HG02588 (cell line): Measurements from ENCODE around the gene MCF2L2.

ENCODE experiments used
- ATAC-seq: cut with Tn5 transposase; IDR thresholded peaks from one replicate; pipeline ENCODE4 v1.9.1; 2021; ENCODE audit warnings: mild to moderate bottlenecking, moderate library complexity; ENCODE audit not compliant: unreplicated experiment

MCF2L2 gene

DNA sequence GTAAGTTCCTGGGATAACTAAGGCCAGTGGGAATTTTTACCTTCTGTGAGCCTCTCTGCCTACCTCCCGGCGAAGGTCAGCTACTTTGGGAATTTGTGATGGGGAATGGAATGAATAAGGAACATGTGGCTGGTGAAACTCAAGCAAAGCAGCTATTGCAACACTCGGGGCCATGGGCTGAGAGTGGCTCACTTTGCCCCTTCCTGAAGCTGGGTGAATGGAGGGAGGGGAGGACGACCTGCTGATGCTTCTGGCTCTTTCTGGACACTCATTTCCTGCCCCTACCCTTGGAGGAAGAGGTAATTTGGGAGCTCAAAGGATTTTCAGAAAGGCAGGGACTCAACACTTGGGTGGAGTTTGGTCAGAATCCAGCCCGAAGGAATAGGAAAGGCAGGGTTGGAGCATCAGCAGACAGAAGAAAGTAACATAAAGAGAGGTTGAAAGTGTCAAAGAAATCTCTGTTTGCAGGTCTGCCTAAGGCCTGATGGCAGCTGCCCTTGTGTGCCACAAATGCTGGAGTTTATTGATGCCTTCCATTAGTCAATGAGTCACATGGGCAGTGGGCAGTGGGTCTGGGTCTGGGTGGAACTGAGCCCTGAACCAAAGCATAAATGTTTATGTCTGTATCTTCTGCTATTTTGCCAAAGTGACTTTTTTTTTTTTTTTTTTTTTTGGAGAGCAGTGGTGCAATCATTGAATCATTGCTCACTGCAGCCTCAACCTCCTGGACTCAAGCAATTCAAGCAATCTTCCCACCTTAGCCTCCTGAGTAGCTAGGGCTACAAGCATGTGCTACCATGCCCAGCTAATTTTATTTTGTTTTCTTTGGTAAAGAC, 278.3 kb downstream of the MCF2L2 start:
- ATAC-seq, result no peak

DNA sequence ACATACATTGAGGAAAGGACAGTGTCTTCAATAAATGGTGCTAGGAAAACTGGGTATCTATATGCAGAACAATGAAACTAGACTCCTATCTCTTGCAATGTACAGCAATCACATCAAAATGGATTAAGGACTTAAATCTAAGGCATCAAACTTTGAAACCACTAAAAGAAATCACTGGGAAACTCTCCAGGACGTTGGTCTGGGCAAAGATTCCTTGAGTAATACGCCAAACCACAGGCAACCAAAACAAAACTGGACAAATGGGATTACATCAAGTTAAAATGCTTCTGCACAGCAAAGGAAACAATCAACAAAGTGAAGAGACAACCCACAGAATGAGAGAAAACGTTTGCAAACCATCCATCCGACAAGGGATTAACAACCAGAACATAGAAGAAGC, 280.4 kb downstream of the MCF2L2 start:
- ATAC-seq, result no peak

DNA sequence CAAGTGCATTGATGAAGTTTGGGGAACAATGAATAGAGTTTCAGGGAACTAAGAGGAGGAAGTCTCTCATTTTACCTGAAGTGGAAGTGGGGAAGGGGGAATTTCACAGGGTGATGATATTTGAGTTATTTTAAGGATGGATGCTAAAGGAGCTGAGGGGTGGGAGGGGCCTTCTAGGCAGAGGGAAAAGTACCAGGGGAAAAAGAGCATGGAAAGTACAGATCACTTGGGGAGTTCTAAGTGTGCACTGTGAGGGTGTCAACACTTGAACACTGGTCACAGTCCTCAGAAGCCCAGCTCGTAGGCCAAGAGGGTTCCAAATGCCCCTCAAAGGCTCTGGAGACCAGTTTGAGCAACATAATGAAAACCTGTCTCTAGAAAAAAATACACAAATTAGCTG, 284.1 kb downstream of the MCF2L2 start:
- no peak for ATAC-seq

DNA sequence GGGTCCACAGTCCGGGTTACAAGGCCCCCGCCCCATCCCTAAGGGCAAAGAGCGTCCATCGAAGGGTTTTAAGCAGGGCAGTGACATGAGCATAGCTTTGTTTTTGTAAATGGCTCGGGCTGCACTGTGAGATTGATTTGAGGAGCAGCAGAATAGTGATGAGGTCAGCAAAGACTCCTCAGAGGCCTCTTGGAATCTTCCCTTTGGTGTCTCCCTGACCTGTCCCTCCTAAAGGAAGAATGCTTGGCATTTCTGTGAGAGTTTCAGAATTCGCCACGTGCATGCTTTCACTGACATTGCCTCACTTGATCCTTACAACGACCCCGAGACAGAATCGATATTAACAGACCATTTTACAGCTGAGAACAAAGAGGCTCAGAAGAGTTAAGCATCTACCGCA, 286.2 kb downstream of the MCF2L2 start:
- no peak for ATAC-seq

DNA sequence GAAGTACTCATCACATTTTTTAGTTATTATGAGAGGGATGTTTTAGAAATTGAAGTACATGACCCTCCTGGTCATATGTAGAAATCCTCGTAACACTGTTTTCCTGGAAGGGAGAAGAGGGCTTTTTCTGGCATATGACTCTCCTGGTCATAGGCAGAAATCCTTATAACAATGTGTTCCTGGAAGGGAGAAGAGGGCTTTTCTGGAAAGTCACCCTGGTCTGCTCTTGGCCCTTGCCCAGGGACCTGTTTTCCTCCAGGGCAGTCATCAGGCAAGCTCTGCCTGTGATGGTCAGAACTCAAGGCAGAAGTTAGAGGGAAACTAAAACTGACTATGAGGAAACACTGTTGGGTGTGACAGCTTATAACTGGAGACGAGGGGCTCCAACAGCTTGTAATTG, 293.6 kb downstream of the MCF2L2 start:
- ATAC-seq, result no peak

DNA sequence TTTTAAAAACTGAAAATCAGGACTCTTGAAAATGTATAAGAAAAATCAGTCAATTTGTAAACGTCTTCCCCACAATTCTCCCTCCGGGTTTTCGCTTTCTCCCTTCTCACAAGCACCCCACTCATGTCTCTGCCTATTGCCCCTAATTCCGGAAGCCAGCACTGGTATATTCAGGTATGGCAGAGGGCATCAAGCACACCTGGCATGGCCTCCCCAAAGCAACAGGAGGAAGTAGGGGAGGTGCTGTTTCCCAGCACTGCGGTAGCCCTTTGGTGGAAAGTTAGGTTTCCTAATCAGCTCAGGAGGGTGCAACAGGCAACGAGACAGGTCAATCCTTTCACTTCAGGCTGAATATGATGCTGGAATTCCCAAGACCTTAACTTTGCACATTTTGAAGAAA, 296.0 kb downstream of the MCF2L2 start:
- ATAC-seq, result no peak

DNA sequence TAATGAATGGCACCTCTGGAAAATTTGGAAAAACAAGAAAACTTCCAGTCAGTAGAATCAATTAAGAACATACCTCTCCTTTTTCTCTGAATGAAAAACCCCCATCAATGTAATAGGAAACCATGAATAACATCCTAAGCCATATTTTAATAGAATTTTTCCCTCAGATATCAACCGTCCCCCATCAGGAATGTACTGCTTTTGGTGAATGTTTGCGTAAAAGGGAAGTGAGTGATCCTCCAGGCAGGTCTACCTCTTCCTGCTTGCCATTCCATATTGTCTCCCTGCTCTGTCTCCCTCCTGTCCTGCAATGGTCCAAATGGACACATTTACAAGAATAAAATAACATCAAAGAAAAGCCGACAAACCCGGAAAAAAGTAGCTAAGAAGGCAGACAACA, 296.7 kb downstream of the MCF2L2 start:
- ATAC-seq, result no peak

DNA sequence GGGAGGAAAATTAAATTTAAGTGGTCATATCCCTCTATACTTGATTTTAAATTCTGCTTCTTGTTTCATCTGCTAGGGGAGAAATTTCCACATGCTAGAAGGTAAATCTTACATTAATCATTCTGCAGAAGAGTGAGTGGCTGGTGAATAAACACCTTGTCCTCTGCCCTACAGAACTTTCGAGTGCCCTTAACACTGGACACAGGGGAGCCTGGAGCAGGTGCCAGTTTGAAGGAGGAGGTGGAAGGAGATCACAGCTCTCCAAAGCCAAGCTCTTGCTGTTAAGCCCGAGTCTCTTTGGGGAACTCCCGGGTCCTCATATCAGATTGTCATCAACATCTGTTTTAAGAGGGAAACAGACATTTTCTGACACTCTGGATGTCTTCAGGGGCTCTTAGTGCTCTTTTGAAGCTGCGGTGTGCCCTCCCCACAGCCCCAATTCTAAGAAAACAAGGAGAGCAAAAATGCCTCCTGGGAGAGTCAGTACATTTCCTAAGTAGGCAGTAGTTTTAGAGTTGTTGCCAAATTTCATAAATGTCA, 297.2 kb downstream of the MCF2L2 start:
- ATAC-seq, result no peak

DNA sequence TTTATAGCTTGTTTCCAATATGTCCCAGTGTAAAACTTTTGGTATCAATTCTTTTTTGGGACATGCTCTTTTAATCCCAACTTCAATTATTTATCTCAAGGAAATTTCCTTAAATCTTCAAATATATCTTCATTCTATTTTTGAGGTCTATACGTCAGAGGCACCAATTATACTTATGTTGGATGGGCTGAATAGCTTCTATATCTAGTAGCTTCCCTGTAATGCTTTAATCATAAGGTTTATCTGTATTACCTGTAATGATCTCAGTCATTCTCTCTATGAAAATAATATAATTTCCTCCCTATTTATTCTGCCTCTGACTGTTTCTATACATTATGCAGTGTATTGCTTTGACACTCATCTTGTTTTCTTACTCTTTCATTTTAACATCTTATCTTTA, 299.2 kb downstream of the MCF2L2 start:
- no peak for ATAC-seq

DNA sequence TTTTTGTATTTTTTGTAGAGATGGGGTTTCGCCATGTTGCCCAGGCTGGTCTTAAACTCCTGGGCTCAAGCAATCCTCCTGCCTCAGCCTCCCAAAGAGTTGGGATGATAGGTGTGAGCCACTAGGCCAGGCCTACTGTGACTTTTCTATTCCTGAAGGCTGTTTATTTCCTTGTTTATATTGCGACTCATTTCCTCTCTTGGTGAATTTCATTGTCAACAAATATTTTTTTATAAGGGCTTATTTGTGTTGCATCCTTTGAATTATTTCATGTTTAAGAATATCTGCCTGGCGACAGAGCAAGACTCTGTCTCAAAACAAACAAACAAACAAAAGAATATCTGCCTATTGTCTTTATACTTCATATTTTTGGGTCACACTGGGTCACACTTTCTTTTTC, 299.7 kb downstream of the MCF2L2 start:
- ATAC-seq, result no peak
